GM12801 (cell line): Measurements from ENCODE around the gene SPSB1.

Experiments used
- TF ChIP-seq, protein P1 (sequence below): IDR thresholded peaks from one replicate; pipeline ENCODE4 v1.5.1; 2011; ENCODE audit warnings: control low read depth; ENCODE audit not compliant: insufficient read length; ENCODE audit errors: extremely low read depth

The SPSB1 gene

DNA sequence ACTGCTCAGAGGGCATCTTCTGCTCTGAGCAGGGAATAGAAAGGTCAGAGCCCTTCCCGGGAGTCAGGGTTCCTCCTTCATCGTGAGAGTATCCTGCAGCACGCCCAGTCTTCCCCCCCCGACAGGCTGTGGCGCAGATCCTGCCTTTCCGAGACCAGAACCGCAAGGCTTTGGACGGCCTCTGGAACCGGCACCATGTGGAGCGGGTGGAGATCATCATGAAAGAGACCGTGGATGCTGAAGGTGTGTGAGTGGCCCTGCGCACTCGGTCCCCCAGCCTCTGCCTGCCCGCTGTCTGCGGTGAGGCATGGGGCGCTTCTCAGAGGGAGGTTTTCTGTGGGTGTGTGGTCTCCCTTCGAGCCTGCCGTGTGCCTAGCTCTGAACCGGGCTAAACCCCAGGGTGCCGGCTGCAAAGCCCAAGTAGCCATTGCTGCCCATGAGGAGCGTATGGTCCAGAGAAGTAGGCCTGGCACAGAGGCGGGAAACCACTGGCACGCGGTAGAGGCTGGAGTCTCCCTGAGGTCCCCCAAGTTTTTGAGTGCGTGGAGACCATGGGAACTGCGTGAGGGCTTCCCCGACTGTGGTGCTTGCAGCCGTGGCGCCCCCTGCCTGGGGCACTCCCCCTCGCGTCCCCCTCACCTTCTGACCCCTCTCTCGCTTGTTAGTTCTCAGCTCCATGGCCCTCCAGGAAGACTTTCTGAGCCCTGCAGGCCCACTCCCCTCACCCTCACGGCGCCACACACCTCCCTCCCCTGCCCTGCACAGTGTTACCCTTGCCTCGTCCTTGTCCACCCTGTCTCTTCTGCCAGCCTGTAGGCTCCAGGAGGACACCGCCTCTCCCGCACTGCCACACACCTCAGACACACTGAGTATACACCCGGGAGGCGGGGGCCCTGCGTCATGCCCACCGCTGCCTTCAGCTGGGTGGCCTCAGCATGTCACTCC is 45.6 kb upstream of the SPSB1 start:
- TF ChIP-seq, protein P1, sequence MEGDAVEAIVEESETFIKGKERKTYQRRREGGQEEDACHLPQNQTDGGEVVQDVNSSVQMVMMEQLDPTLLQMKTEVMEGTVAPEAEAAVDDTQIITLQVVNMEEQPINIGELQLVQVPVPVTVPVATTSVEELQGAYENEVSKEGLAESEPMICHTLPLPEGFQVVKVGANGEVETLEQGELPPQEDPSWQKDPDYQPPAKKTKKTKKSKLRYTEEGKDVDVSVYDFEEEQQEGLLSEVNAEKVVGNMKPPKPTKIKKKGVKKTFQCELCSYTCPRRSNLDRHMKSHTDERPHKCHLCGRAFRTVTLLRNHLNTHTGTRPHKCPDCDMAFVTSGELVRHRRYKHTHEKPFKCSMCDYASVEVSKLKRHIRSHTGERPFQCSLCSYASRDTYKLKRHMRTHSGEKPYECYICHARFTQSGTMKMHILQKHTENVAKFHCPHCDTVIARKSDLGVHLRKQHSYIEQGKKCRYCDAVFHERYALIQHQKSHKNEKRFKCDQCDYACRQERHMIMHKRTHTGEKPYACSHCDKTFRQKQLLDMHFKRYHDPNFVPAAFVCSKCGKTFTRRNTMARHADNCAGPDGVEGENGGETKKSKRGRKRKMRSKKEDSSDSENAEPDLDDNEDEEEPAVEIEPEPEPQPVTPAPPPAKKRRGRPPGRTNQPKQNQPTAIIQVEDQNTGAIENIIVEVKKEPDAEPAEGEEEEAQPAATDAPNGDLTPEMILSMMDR, result no peak

GRCh38 chr1:9247894-9248293 is 44.8 kb upstream of the SPSB1 start:
- TF ChIP-seq, protein P1, result no peak

DNA sequence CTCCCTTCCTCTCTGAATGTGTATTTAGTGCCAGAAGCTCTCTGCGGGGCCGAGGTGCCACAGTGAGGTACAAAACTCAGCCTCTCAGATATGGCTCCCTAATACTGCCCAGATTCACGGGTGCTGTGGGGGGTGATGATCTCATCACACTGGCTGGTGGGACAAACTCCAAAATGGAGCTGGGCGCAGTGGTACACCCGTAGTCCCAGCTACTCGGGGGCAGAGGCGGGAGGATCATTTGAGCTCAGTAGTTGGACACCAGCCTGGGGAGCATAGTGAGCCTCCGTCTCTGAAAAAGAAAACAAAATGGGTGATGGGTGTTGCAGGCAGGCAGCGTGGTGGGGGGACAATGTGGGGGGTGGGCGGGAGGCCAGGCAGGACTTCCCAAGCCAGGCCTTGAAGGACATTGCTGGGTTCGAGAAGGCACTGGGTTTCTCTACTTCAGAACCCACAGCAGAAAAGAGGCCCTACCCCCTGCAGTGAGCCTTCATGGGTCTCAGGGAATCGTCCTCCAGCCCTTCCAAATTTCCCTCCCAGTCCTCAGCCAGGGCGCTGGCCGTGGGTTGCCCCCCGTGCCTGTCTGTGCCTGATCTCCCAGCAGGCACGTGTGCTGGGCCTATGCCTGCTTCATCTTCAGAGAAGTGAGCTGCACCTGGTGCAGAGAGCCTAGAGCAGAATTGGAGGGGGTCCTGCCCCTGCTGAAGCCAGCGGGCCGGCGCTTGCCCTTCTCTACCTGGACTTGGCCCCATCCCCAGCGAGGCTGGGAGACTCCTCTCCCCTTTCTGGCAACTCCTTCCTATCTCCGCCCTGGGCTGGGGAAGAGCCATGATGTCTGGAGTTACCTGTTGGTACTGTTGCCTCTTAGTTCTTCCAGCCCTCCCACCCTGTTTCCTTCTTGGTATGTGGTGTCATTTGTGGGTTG is 44.1 kb upstream of the SPSB1 start:
- TF ChIP-seq, protein P1, result no peak

- TF ChIP-seq, protein P1, result no peak
Observed at GRCh38 chr1:9249263-9249533, 43.5 kb upstream of the SPSB1 start.

DNA sequence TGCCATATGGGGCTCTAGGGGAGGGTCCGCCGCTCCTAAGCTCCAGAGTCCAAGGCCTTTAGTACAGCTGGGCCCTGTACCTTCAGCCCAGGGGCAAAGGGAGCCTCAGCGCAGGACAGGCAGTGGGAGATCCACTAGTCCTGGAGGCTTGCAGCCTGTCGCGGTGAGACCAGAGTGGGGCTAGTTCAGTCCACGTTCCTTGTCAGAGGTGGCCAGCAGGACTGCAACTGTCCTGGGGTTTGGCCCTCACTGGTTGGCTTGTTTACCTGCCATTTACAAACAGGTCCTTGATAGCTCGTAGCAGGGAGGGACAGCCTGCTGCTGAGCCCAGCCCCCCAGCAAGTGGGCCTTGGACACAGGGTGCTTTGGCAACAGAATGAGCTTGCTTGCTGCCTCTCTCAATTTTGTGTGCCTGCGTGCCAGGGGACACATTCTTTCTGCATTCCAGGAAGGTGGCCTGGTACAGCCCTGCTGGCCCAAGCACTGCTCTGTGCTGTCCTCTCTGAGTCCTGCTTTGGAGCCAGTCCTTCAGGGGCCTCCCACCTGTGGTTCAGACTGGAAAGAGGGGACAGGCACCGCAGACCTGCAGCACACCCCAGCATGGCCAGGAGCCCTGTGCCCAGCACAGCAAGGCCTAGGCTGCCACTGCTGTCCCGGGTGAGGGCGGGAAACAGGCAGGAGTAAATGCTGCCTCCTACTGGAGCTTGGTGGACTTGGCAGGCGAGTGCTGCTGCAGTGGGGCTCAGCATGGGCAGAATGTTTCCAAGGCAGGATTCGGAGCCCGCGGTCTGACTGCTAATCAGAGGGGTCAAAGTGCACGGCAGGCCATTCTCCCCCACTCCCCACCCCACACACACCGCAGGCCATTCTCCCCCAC is 42.9 kb upstream of the SPSB1 start:
- TF ChIP-seq, protein P1, result no peak

GRCh38 chr1:9250411-9251381 is 42.0 kb upstream of the SPSB1 start:
- TF ChIP-seq, protein P1, result no peak
